GM19467 (cell line): ENCODE measurements around the gene DIP2C.
"Not testable (repeated sequence)": the region's sequence is repeated elsewhere in the genome, so short reads cannot be mapped to it uniquely, and the experiment has no call there.

Source experiments
- ATAC-seq: cut with Tn5 transposase; IDR thresholded peaks from one replicate; pipeline ENCODE4 v1.9.1; 2021; ENCODE audit warnings: mild to moderate bottlenecking, moderate library complexity; ENCODE audit not compliant: unreplicated experiment

DIP2C gene

GRCh38 chr10:661597-662222 lies 27.8 kb downstream of the DIP2C start:
- ATAC-seq, result no peak

DNA sequence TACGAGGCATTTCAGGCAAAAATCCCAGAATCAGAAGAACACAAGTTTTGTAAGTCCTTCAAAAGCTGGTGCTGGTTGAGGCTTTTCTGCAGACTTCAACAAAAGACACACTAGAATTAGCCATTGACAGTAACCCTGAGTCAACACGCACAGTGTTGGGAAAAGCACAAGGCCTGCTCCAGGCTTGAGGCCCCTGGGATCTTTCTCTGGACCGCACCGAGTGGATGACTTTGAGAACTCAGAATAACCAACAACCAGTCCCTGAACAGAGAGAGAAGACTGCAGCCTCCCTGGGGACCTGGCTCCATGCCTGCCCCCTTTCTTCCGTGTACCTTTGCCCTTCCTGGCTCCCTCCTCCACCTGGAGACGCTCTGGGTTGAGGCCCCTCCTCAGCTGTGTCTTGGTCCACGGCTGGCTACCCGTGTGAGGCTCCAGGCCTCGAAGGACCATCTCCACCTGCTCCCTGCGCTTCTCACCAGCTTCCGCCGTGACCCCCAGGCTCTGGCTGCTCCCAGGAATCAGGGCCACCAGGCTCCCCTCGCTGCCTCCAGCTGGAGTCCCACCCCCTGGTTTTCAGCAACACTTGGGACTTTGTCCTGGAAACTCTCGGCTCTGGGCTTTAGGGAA lies 28.4 kb downstream of the DIP2C start:
- no peak for ATAC-seq

DNA sequence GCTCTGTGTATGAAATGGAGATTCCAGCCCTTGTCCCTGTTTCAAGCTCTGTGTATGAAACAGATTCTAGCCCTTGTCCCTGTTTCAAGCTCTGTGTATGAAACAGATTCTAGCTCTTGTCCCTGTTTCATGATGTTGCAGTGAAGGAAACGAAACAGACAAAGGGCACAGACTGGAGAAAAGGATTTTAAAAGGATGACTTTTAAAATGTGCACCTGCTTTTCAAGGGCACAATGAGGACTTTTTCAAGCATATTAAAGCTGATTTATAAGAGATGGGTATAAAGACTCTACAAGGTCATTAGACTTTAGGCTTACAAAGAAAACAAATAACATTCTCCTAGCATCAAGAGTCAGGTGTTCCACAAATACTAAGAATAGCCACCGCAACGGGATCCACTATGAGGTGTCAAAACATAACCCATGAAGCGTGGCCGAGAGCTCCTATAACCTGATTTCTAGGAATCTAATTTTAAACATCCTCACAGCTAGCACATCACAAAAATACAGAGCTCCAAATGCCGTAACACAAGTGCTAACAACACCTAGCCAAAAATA lies 29.0 kb downstream of the DIP2C start:
- no peak for ATAC-seq

DNA sequence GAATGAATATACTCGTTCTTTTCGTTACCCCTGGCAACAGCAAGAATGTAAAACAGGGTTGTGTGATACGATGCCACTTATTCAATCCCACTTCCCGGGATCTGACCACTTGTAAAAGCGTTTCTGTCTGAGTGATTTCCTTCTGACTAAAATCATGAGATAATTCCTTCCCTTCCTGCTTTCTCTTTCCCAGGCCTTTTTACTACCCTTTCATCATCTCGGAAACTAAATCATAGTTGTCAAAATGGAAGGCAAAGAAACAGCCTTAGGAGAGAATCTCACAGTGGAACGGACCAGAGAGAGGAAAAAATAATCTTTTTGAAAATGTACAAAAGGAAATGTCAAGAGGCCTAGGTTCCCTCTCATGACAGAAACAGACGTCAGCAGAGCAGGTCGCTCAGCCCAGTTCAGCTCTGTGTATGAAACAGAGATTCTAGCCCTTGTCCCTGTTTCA lies 29.8 kb downstream of the DIP2C start:
- no peak for ATAC-seq

DNA sequence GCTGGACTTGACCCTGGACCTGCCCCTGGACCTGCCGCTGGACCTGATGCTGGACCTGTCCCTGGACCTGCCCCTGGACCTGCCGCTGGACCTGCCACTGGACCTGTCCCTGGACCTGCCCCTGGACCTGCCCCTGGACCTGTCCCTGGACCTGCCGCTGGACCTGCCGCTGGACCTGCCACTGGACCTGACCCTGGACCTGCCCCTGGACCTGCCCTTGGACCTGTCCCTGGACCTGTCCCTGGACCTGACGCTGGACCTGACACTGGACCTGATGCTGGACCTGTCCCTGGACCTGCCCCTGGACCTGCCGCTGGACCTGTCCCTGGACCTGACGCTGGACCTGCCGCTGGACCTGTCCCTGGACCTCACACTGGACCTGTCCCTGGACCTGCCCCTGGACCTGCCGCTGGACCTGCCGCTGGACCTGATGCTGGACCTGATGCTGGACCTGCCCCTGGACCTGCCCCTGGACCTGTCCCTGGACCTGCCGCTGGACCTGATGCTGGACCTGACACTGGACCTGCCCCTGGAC lies 31.6 kb downstream of the DIP2C start:
- ATAC-seq, result not testable (repeated sequence)

DNA sequence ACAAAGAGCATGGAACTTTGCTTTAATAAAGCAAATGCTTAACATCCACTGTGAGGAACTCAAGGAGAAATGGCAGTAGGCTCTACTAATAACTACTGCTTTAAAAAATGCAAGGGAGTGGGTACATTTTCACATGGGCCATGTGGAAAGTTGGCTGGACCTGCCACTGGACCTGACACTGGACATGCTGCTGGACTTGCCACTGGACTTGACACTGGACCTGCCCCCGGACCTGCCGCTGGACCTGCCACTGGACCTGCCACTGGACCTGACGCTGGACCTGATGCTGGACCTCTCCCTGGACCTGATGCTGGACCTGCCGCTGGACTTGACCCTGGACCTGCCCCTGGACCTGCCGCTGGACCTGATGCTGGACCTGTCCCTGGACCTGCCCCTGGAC lies 32.6 kb downstream of the DIP2C start:
- no peak for ATAC-seq

DNA sequence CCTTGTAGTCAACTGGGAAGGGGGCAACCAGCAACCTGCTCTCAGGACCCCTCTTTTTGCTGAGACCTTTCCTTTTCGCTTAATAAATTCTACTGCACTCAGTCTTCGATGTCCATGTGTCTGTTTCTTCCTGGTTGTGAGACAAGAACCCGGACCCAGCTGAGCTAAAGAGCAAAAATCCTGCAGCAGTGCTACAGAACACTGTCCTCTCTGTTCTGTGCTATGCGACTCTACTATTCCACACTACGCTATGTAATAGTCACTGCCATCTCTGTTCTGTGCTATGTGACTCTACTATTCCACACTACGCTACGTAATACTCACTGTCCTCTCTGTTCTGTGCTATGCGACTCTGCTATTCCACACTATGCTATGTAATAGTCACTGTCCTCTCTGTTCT lies 34.3 kb downstream of the DIP2C start:
- ATAC-seq, result no peak

DNA sequence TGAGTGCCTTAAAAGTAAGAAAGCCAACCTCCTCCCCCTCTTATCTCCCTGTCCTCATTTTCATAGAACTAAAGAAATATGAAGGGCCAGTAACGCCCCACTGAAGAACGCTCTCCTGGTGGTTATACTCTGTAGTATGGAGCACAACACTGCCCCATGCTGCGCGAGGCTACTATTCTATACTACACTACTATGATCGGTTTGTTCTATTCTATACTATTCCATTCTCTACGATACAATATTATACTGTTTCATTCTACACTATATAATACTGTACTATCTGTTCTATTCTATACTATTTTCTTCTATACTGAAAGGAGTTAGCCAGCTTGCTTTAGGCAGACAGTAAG lies 34.8 kb downstream of the DIP2C start:
- no peak for ATAC-seq

GRCh38 chr10:653991-654646 lies 35.3 kb downstream of the DIP2C start:
- no peak for ATAC-seq

DNA sequence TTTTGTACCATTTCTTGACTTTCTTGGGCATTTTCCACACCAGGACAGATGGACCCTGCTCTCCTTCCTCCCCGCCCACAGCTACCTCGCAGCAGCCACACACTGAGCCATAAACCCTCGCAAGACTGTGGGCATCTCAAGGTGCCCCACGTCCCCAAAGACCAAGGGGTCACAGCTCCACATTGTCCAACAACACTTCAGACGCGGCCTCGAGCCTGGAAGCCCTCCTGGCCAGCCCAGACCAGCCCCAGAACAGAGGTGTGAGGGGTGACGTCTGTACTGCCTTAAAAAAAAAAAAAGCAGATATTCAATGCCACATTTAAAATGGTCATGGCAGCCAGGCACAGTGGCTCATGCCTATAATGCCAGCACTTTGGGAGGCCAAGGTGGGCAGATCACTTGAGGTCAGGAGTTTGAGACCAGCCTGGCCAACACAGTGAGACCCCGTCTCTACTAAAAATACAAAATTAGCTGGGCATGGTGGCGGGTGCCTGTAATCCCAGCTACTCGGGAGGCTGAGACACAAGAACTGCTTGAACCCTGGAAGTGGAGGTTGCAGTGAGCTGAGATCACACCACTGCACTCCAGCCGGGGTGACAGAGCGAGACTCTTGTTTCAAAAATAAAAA lies 36.5 kb downstream of the DIP2C start:
- ATAC-seq, result not testable (repeated sequence)

- ATAC-seq, result no peak
Measured at GRCh38 chr10:652233-652632, 37.2 kb downstream of the DIP2C start.

DNA sequence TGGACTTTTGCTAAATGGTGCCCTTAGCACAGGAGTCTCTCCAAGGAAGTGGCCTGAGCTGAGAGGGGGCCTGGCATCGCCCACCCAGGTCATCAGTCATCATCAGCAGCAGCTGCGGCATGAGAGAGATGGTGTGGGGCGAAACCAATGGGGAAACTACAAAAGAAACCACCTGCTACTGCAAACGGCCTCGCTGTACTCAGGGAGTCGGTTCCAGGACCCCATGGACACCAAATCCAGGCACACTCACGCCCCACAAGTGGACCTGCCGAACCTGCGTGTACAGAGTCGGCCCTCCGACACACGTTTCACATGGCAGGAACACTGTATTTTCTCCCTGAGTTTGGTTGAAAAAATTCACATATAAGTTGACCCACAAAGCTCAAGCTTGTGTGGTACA lies 37.8 kb downstream of the DIP2C start:
- ATAC-seq, result no peak

DNA sequence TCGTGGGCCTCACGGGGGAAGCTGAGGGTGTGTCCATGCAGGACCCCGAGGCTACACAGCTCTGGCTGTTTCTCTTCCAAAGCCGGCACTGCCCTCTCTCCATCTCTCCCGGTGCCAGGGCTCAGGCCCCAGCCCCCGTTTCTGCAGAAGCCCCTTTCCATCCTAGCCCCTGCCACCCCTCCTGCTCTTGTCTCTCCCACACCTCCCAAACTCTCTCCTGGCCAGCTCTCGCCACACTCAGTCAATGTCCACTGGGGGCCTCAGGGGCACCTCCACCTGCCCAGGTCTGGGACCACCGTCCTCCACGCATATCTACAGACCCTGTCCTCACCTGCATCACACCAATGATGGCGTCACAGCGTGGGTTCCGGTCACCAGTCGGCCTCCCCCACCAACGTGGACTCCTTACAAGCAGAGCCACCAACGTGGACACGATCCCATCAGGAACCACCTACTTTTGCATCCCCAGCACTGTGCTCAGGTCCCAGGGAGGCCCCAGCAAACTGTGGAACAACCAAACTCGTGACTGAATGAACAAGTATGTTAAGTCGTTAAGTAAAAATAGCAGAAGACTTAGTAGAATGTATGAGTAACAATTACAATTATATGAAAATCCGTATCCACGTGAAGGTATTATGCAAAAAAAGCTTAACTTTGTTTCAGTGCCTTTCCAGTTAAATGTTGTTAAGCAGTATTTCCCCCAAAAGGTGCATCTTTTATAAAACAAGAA lies 38.4 kb downstream of the DIP2C start:
- ATAC-seq, result no peak

- ATAC-seq, result no peak
Measured at GRCh38 chr10:650441-650851, 39.0 kb downstream of the DIP2C start.

DNA sequence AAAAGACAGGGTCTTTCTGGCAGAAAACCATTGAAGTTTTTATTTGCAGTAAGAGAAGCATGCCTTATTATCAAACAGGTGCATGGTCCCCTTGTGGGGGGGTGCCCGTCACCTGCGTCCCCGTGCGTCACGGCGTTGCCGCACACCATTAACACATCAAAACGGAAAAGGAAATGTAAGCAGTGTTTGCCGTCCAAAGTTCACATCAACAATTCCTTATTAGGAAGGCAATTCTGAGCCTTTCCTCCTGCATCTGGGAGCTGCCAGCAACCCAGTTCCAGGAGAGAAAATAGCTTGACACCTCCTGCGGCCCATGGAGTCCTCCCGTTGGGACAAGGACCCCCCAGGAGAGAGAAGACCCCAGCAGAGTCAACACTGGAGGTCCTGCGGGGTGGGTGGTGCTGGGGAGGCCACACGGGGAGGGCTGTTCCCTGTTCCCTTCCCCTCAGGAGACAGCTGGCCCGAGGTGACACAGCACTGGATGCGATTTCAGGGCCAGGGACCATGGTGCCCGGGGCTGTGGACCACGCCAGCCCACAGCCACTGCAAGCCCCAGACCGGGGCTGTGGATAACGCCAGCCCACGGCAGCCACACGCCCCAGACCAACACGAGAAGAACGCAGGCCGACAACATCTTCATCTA lies 39.5 kb downstream of the DIP2C start:
- ATAC-seq, result no peak

DNA sequence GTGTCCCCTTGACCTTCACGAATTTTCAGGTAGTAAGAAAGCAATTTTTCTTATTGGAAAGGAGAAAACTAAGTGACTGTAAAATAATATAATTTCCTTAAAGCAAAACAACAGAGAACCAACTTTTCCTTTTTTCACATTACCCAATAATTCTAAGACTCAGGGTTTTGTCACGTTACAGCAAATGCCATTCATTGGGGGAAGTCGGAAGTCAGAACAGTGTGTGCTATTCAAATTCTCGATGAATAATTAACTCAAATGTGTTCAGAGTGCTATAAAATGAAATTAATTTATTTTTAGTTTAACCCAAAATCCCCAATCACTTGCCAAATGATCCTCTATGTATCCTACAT lies 40.0 kb downstream of the DIP2C start:
- no peak for ATAC-seq

- not testable (repeated sequence) for ATAC-seq
Measured at GRCh38 chr10:647019-647418, 42.4 kb downstream of the DIP2C start.

DNA sequence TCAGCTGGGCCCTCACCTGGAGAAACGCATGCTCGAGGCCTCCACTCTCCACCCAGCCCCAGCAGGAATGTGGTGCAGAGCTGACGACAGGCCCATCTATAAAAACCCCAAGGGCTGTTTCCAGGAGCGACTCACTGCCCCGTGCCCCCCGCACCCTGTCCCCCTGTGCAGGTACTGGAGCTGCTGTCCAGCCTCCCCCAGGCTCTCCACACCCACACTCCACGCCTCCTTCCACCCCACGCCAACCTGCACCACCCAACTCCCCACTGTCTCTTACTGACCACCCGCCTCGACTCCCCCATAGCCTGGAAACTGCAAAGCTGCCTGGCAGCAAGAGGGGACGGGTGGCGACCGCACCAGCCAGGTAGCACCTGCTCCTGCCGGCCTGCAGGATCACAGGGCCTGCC lies 43.3 kb downstream of the DIP2C start:
- no peak for ATAC-seq

DNA sequence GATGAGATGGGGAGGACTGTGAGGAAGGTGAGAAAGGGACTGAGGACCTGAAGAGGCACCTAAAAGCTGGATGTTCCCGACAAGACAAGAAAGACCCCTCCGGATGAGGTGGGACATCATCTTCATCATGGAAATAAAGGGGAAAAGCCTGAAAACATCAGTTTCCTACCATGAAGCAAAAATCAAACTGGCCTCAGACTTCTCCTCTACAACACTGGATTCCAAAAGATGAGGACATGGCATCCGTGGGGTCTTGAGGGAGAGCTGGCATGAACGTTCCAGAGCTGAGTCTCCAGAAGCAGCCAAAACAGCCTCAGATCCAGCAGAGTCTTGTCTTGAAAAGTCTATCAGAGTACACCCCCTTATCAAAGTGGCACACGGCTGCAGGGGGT lies 44.5 kb downstream of the DIP2C start:
- ATAC-seq, result no peak
